Measurements from ENCODE around the gene RAX2. TPM values are rescaled to one million over a fixed set of nuclear protein-coding genes. Genes with fewer than 3 reads are reported as not detected.

RAX2 gene
- total RNA-seq, 1 experiment from 2014 or later: not detected

- no peaks in the 10 kb centered on the region for H3K27me3 ChIP-seq (ENCODE audit: insufficient read depth, low read length)
- no peak overlapping the region for H2AFZ ChIP-seq (ENCODE audit: low read depth, low read length, poor library complexity, severe bottlenecking)
- no peaks in the 10 kb centered on the region for H4K20me1 ChIP-seq (ENCODE audit: insufficient read depth)
- H3K9ac ChIP-seq (ENCODE audit: low read length): no peak overlapping the region
- intact Hi-C loops (cut with micrococcal nuclease): loop anchor here (5.0 kb wide), 1 partner anchor 63 kb away; no protein-coding TSS in a partner anchor
- H3K79me2 ChIP-seq (ENCODE audit: insufficient read depth, low read length): peaks cover 32% of the 10 kb centered on the region
- H3K36me3 ChIP-seq (ENCODE audit: control insufficient read depth in 1 of 2, insufficient read depth in 2 of 2, low read length in 2 of 2): peaks cover 2 to 9% of the 10 kb centered on the region in 2 experiments; a peak in 1 of 4 replicates
- no peak overlapping the region for H3K4me3 ChIP-seq (replicated peaks in 1 of 2; ENCODE audit: low read depth in 1 of 2, low read length in 2 of 2)
- ChIA-PET POLR2A (no interaction called here), RAD21 (ENCODE audit: low non-redundant PET in 1 of 2, low total read pairs in 2 of 2, uncharacterized antibody in 2 of 2, unreplicated experiment in 2 of 2) (interaction anchor here in 1 of 2 experiments (1.6 kb wide), 1 partner anchor 90 kb away, joined by 3 read pairs; no protein-coding TSS in a partner anchor), CTCF (no interaction called here)
- no peaks in the 10 kb centered on the region for H3K9me2 ChIP-seq (ENCODE audit: insufficient read depth)
- ATAC-seq (no peak), DNase-seq (ENCODE audit: low read depth, low spot score) (no peak)
- H3K4me2 ChIP-seq (ENCODE audit: low read length): no peak overlapping the region
- H3K27ac ChIP-seq (ENCODE audit: low read depth, low read length): no peak overlapping the region
- no TSS peak for BruUV-seq (replicated peaks)
- TF ChIP-seq EZH2 (IDR thresholded peaks at IDR 0.05): no peak
- TF ChIP-seq CBX3 (IDR thresholded peaks at IDR 0.05; ENCODE audit: low read depth): no peak
- TF ChIP-seq CTCF (IDR thresholded peaks at IDR 0.05 in 2 of 3, conservative IDR thresholded peaks at IDR 0.05 in 1 of 3; ENCODE audit: borderline replicate concordance in 1 of 3, insufficient read depth in 1 of 3, low read depth in 2 of 3, low read length in 2 of 3): no peak
- TF ChIP-seq CEBPB (IDR thresholded peaks at IDR 0.05; ENCODE audit: low read depth): no peak
- no peak for TF ChIP-seq SIN3A (IDR thresholded peaks at IDR 0.05; ENCODE audit: low read depth)
- no peak for TF ChIP-seq POLR2A (IDR thresholded peaks at IDR 0.05; ENCODE audit: borderline replicate concordance, extremely low read depth, insufficient read depth, insufficient read length)
- TF ChIP-seq FOSL1 (IDR thresholded peaks at IDR 0.05; ENCODE audit: low read depth): no peak
- TF ChIP-seq, protein P1, sequence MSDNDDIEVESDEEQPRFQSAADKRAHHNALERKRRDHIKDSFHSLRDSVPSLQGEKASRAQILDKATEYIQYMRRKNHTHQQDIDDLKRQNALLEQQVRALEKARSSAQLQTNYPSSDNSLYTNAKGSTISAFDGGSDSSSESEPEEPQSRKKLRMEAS (IDR thresholded peaks at IDR 0.05): no peak
- TF ChIP-seq TCF7L2 (IDR thresholded peaks at IDR 0.05; ENCODE audit: borderline replicate concordance, extremely low read depth, insufficient read depth, insufficient read length): no peak
- TF ChIP-seq ELF1 (IDR thresholded peaks at IDR 0.05; ENCODE audit: borderline replicate concordance, low read depth): no peak
- TF ChIP-seq, protein P2, sequence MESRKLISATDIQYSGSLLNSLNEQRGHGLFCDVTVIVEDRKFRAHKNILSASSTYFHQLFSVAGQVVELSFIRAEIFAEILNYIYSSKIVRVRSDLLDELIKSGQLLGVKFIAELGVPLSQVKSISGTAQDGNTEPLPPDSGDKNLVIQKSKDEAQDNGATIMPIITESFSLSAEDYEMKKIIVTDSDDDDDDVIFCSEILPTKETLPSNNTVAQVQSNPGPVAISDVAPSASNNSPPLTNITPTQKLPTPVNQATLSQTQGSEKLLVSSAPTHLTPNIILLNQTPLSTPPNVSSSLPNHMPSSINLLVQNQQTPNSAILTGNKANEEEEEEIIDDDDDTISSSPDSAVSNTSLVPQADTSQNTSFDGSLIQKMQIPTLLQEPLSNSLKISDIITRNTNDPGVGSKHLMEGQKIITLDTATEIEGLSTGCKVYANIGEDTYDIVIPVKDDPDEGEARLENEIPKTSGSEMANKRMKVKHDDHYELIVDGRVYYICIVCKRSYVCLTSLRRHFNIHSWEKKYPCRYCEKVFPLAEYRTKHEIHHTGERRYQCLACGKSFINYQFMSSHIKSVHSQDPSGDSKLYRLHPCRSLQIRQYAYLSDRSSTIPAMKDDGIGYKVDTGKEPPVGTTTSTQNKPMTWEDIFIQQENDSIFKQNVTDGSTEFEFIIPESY (IDR thresholded peaks at IDR 0.05; ENCODE audit: extremely low read depth, insufficient replicate concordance, low read length): no peak
- TF ChIP-seq EZH2phosphoT487 (IDR thresholded peaks at IDR 0.05; ENCODE audit: borderline replicate concordance): no peak
- TF ChIP-seq REST (IDR thresholded peaks at IDR 0.05; ENCODE audit: low read depth): no peak
- no peaks in the 10 kb centered on the region for H3K9me3 ChIP-seq (ENCODE audit: control insufficient read depth in 1 of 2, insufficient read depth in 1 of 2, low read depth in 1 of 2, low read length in 2 of 2)
- peaks cover 6 to 14% of the 10 kb centered on the region in 2 experiments; a peak in 2 of 4 replicates for H3K4me1 ChIP-seq (ENCODE audit: control insufficient read depth in 1 of 2, insufficient read depth in 2 of 2, low read length in 2 of 2)
Observed at GRCh38 chr19:3759482-3760254, 12.4 kb downstream of the RAX2 start.

Measured in HCT116 (cell line).